Progenitor cell of endocrine pancreas (in vitro differentiated cells): ENCODE measurements around the gene SLC39A13. TPM values are rescaled to one million over a fixed set of nuclear protein-coding genes. Genes with fewer than 3 reads are reported as not detected.

Experiments
- DNase-seq: peaks from one replicate; pipeline ENCODE4 v3.0.0; 2021; ENCODE audit warnings: low spot score; ENCODE audit not compliant: unreplicated experiment
- H3K27ac Mint-ChIP-seq: 2 replicates; pipeline ENCODE4 v1.8.0; 2021; ENCODE audit warnings: mild to moderate bottlenecking, moderate library complexity, mixed read lengths
- H3K27me3 Mint-ChIP-seq: 2 replicates; pipeline ENCODE4 v1.8.0; 2021; ENCODE audit warnings: mixed read lengths
- H3K36me3 Mint-ChIP-seq: 2 replicates; pipeline ENCODE4 v1.8.0; 2022; ENCODE audit warnings: mixed read lengths; ENCODE audit not compliant: insufficient read depth
- H3K4me1 Mint-ChIP-seq: 2 replicates; pipeline ENCODE4 v1.8.0; 2021; ENCODE audit warnings: low read depth, mixed read lengths
- H3K4me3 Mint-ChIP-seq: 2 replicates; pipeline ENCODE4 v1.8.0; 2021; ENCODE audit warnings: low read depth, mild to moderate bottlenecking, moderate library complexity, mixed read lengths
- H3K9me3 Mint-ChIP-seq: 2 replicates; pipeline ENCODE4 v1.8.0; 2021; ENCODE audit warnings: low read depth, mixed read lengths
- CTCF ChIP-seq: fragments of 200-600 bp; sonication (generic); IDR thresholded peaks from one replicate; pipeline ENCODE4 v1.5.0; 2021; ENCODE audit warnings: antibody characterized with exemption, mild to moderate bottlenecking; ENCODE audit not compliant: unreplicated experiment
- long read RNA-seq: library from polyadenylated mRNA; unstranded; transcript quantifications from one replicate; pipeline ENCODE4 v2.0.0, GENCODE V29; 2020
- total RNA-seq: library from RNA; stranded (reverse); gene quantifications from 2 replicates; pipeline ENCODE4 v1.2.1, GENCODE V29; 2021

SLC39A13 gene
- total RNA-seq: 38.3 and 42.4 TPM in 2 replicates
- long read RNA-seq, partial matches to known transcripts: 3 of 13 reads
- long read RNA-seq, other reads (novel, unspliced or antisense): 10 of 13 reads

- peak within 1 kb of the TSS; percentile 97 for H3K27ac Mint-ChIP-seq
- no peaks in the 10 kb centered on the region for H3K9me3 Mint-ChIP-seq
- no peaks in the 10 kb centered on the region for H3K27me3 Mint-ChIP-seq
- peak within 1 kb of the TSS; percentile 89 for H3K4me3 Mint-ChIP-seq
- H3K36me3 Mint-ChIP-seq: no peaks in the 10 kb centered on the region
- TF ChIP-seq CTCF: peak; percentile 96
- peak; percentile 94 for DNase-seq
- H3K4me1 Mint-ChIP-seq: peaks cover 13% of the 10 kb centered on the region
Observed at GRCh38 chr11:47407746-47408590, at the start of gene SLC39A13. Gene SLC39A13, plus strand, starts transcription at chr11:47408590. Its CDS starts 1,505 bp downstream, at chr11:47410095.

GRCh38 chr11:47358731-47359051, 49.7 kb upstream of the SLC39A13 start:
- H3K36me3 Mint-ChIP-seq: no peaks in the 10 kb centered on the region
- no peak overlapping the region for H3K4me3 Mint-ChIP-seq
- no peak overlapping the region for H3K27ac Mint-ChIP-seq
- no peak for DNase-seq
- no peak for TF ChIP-seq CTCF
- peaks cover 2% of the 10 kb centered on the region for H3K4me1 Mint-ChIP-seq
- H3K9me3 Mint-ChIP-seq: no peaks in the 10 kb centered on the region
- no peaks in the 10 kb centered on the region for H3K27me3 Mint-ChIP-seq

GRCh38 chr11:47359162-47359561, 49.2 kb upstream of the SLC39A13 start:
- Mint-ChIP-seq H3K4me3 (no peak overlapping the region), H3K4me1 (peaks cover 2% of the 10 kb centered on the region), H3K27me3 (no peaks in the 10 kb centered on the region), H3K9me3 (no peaks in the 10 kb centered on the region), H3K36me3 (no peaks in the 10 kb centered on the region), H3K27ac (no peak overlapping the region)
- no peak for DNase-seq
- no peak for TF ChIP-seq CTCF

- H3K27ac Mint-ChIP-seq: no peak overlapping the region
- no peaks in the 10 kb centered on the region for H3K27me3 Mint-ChIP-seq
- no peaks in the 10 kb centered on the region for H3K9me3 Mint-ChIP-seq
- no peak overlapping the region for H3K4me3 Mint-ChIP-seq
- DNase-seq: no peak
- TF ChIP-seq CTCF: no peak
- H3K4me1 Mint-ChIP-seq: peaks cover 2% of the 10 kb centered on the region
- no peaks in the 10 kb centered on the region for H3K36me3 Mint-ChIP-seq
Observed at GRCh38 chr11:47359586-47359985, 48.8 kb upstream of the SLC39A13 start.

- DNase-seq: no peak
- H3K4me1 Mint-ChIP-seq: no peaks in the 10 kb centered on the region
- H3K36me3 Mint-ChIP-seq: no peaks in the 10 kb centered on the region
- H3K9me3 Mint-ChIP-seq: no peaks in the 10 kb centered on the region
- no peak overlapping the region for H3K27ac Mint-ChIP-seq
- no peak for TF ChIP-seq CTCF
- no peaks in the 10 kb centered on the region for H3K27me3 Mint-ChIP-seq
- H3K4me3 Mint-ChIP-seq: no peak overlapping the region
Observed at GRCh38 chr11:47360341-47360740, 48.0 kb upstream of the SLC39A13 start.
